Astrocyte of the spinal cord (primary cell): ENCODE data around the gene GAN.

ENCODE experiments used
- DNase-seq: peaks from one replicate; pipeline ENCODE4 v3.0.0; 2011; ENCODE audit warnings: low read depth, low spot score
- H3K4me3 ChIP-seq: 2 replicates; pipeline ENCODE4 v1.5.1; 2011; ENCODE audit warnings: low read depth, mild to moderate bottlenecking, low read length, moderate library complexity
- CTCF ChIP-seq: IDR thresholded peaks from 2 replicates; pipeline ENCODE4 v1.5.1; 2012; ENCODE audit warnings: low read depth, mild to moderate bottlenecking, low read length, inconsistent platforms
- in situ Hi-C: cut with HindIII; loops from 2 replicates; pipeline ENCODE4 v1.10.0; 2017; ENCODE audit warnings: low sequenced_read_pairs

Gene GAN

GRCh38 chr16:81293909-81294802 lies 20.6 kb upstream of the GAN start:
- in situ Hi-C loops, result no loop called here
- no peak overlapping the region for H3K4me3 ChIP-seq
- no peak for DNase-seq
- TF ChIP-seq CTCF, result no peak

GRCh38 chr16:81296631-81297030 lies 18.1 kb upstream of the GAN start:
- H3K4me3 ChIP-seq, result no peak overlapping the region
- DNase-seq, result no peak
- no peak for TF ChIP-seq CTCF
- in situ Hi-C loops, result no loop called here

- in situ Hi-C loops, result no loop called here
- no peak for DNase-seq
- no peak overlapping the region for H3K4me3 ChIP-seq
- no peak for TF ChIP-seq CTCF
Observed at GRCh38 chr16:81307770-81308169, 7.0 kb upstream of the GAN start.

GRCh38 chr16:81310045-81310644 lies 4.6 kb upstream of the GAN start:
- no peak for DNase-seq
- in situ Hi-C loops, result no loop called here
- no peak overlapping the region for H3K4me3 ChIP-seq
- TF ChIP-seq CTCF, result no peak

GRCh38 chr16:81311762-81312161 lies 3.0 kb upstream of the GAN start:
- TF ChIP-seq CTCF, result no peak
- no peak overlapping the region for H3K4me3 ChIP-seq
- in situ Hi-C loops, result no loop called here
- no peak for DNase-seq

DNA sequence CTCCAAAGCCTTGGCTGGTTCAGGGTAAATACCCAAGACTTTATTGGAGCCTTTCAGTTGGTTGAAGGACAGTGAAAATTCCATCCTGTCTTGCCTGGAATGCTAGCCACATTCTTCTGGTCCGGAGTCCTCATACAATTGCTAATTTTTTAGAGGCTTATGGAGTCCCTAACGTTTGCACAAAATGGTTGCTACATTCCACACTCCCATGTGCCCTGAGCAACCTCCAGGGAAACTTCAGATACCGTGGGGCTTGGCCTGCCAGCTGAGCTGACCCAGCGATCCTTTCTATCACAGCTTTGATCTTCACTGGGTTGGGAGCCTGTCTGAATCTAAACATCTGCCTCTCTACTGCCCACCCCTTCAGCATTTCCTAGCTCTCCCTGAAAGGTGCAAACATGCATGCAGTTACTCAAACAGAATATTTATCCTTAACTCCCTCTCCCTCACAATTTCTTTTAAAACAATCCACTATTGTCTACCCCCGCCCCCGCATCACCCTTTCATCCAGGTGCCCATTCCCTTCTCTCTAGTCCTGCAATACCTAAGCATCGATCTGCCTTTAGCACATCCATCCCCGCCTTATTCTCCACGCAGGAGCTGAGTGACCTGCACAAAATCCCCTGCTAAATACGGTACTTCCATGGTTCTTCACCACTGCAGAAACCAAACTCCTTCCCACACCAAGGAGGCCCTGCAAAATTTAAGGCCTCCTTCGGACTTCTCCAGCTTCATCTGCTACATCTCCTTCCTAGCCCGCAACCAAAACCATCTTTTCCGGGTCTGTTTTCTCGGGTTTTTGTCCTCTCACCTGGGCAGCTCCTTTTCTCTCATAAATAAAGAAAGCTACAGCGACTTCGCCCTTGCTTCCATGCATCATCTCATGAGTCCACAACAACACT lies 810 bp upstream of the GAN start:
- H3K4me3 ChIP-seq, result peak overlapping the region; percentile 84
- no peak for TF ChIP-seq CTCF
- in situ Hi-C loops, result no loop called here
- no peak for DNase-seq
